ENCODE results near the gene GBP6.

GBP6 gene

GRCh38 chr1:89391686-89392085 lies 27.8 kb downstream of the GBP6 start:
- H3K9ac ChIP-seq (ENCODE audit: low read length): no peak overlapping the region
- no peak for TF ChIP-seq CTCF (IDR thresholded peaks at IDR 0.05; ENCODE audit: low read length)
- no peak for TF ChIP-seq EZH2phosphoT487 (IDR thresholded peaks at IDR 0.05; ENCODE audit: low read length)
- TF ChIP-seq EZH2 (optimal IDR thresholded peaks at IDR 0.05; ENCODE audit: low read depth, low read length): no peak
- no peak overlapping the region for H3K4me3 ChIP-seq (ENCODE audit: low read length)
- H3K27ac ChIP-seq (ENCODE audit: low read length): no peak overlapping the region
- H3K79me2 ChIP-seq (ENCODE audit: low read length): no peaks in the 10 kb centered on the region
- DNase-seq: no peak
- no peaks in the 10 kb centered on the region for H3K4me1 ChIP-seq (ENCODE audit: low read length)
- H3K4me2 ChIP-seq (ENCODE audit: low read depth, low read length): no peak overlapping the region
- no peaks in the 10 kb centered on the region for H3K9me3 ChIP-seq (replicated peaks; ENCODE audit: insufficient read depth, low read length)
- H3K36me3 ChIP-seq (replicated peaks; ENCODE audit: insufficient read depth, low read length): no peaks in the 10 kb centered on the region
- no peaks in the 10 kb centered on the region for H3K27me3 ChIP-seq (replicated peaks; ENCODE audit: insufficient read depth, low read length)
- no peaks in the 10 kb centered on the region for H3K9me2 ChIP-seq (replicated peaks; ENCODE audit: insufficient read depth, low read length)
- H4K20me1 ChIP-seq (ENCODE audit: insufficient read depth, low read length): no peaks in the 10 kb centered on the region
- no peaks in the 10 kb centered on the region for H3F3A ChIP-seq (ENCODE audit: insufficient read depth, low read length)
- no peak overlapping the region for H2AFZ ChIP-seq (ENCODE audit: low read length)

- H2AFZ ChIP-seq (ENCODE audit: low read length): no peak overlapping the region
- H3K27me3 ChIP-seq (replicated peaks; ENCODE audit: insufficient read depth, low read length): no peaks in the 10 kb centered on the region
- H3K27ac ChIP-seq (ENCODE audit: low read length): no peak overlapping the region
- H3K9ac ChIP-seq (ENCODE audit: low read length): no peak overlapping the region
- H3K79me2 ChIP-seq (ENCODE audit: low read length): no peaks in the 10 kb centered on the region
- H3K4me2 ChIP-seq (ENCODE audit: low read depth, low read length): no peak overlapping the region
- no peaks in the 10 kb centered on the region for H3K36me3 ChIP-seq (replicated peaks; ENCODE audit: insufficient read depth, low read length)
- H3K9me2 ChIP-seq (replicated peaks; ENCODE audit: insufficient read depth, low read length): no peaks in the 10 kb centered on the region
- no peaks in the 10 kb centered on the region for H4K20me1 ChIP-seq (ENCODE audit: insufficient read depth, low read length)
- no peak for DNase-seq
- TF ChIP-seq EZH2 (optimal IDR thresholded peaks at IDR 0.05; ENCODE audit: low read depth, low read length): no peak
- no peak for TF ChIP-seq CTCF (IDR thresholded peaks at IDR 0.05; ENCODE audit: low read length)
- no peak for TF ChIP-seq EZH2phosphoT487 (IDR thresholded peaks at IDR 0.05; ENCODE audit: low read length)
- H3K4me1 ChIP-seq (ENCODE audit: low read length): no peaks in the 10 kb centered on the region
- H3K4me3 ChIP-seq (ENCODE audit: low read length): no peak overlapping the region
- no peaks in the 10 kb centered on the region for H3F3A ChIP-seq (ENCODE audit: insufficient read depth, low read length)
- no peaks in the 10 kb centered on the region for H3K9me3 ChIP-seq (replicated peaks; ENCODE audit: insufficient read depth, low read length)
Measured at GRCh38 chr1:89394851-89395250, 31.0 kb downstream of the GBP6 start.

GRCh38 chr1:89396902-89397301 lies 33.0 kb downstream of the GBP6 start:
- Histone ChIP-seq H3K79me2 (ENCODE audit: low read length) (no peaks in the 10 kb centered on the region), H3K4me3 (ENCODE audit: low read length) (no peak overlapping the region), H4K20me1 (ENCODE audit: insufficient read depth, low read length) (no peaks in the 10 kb centered on the region), H2AFZ (ENCODE audit: low read length) (no peak overlapping the region), H3K27ac (ENCODE audit: low read length) (no peak overlapping the region), H3K36me3 (replicated peaks; ENCODE audit: insufficient read depth, low read length) (no peaks in the 10 kb centered on the region), H3K4me2 (ENCODE audit: low read depth, low read length) (no peak overlapping the region), H3K27me3 (replicated peaks; ENCODE audit: insufficient read depth, low read length) (no peaks in the 10 kb centered on the region), H3K4me1 (ENCODE audit: low read length) (no peaks in the 10 kb centered on the region), H3F3A (ENCODE audit: insufficient read depth, low read length) (no peaks in the 10 kb centered on the region), H3K9me3 (replicated peaks; ENCODE audit: insufficient read depth, low read length) (no peaks in the 10 kb centered on the region), H3K9me2 (replicated peaks; ENCODE audit: insufficient read depth, low read length) (no peaks in the 10 kb centered on the region), H3K9ac (ENCODE audit: low read length) (no peak overlapping the region)
- no peak for DNase-seq
- TF ChIP-seq CTCF (IDR thresholded peaks at IDR 0.05; ENCODE audit: low read length) (no peak), EZH2 (optimal IDR thresholded peaks at IDR 0.05; ENCODE audit: low read depth, low read length) (no peak), EZH2phosphoT487 (IDR thresholded peaks at IDR 0.05; ENCODE audit: low read length) (no peak)

Measured in MM.1S (cell line).